Neuron (in vitro differentiated cells): Measurements from ENCODE around the gene STPG3.

Experiments
- H2AFZ ChIP-seq: one replicate; pipeline ENCODE4 v1.6.1; 2013; ENCODE audit warnings: low read depth, mild to moderate bottlenecking, inconsistent platforms, low read length, moderate library complexity
- H3K27me3 ChIP-seq: one replicate; pipeline ENCODE4 v1.6.1; 2013; ENCODE audit warnings: low read length; ENCODE audit not compliant: insufficient read depth
- H3K36me3 ChIP-seq: one replicate; pipeline ENCODE4 v1.6.1; 2013; ENCODE audit warnings: low read length; ENCODE audit not compliant: insufficient read depth
- H3K4me1 ChIP-seq: one replicate; pipeline ENCODE4 v1.6.1; 2013; ENCODE audit warnings: low read length; ENCODE audit not compliant: insufficient read depth
- H3K4me3 ChIP-seq: 2 replicates; pipeline ENCODE4 v1.5.1; 2013; ENCODE audit warnings: mild to moderate bottlenecking, low read length, moderate library complexity
- H3K9me3 ChIP-seq: one replicate; pipeline ENCODE4 v1.6.1; 2013; ENCODE audit warnings: low read length

The STPG3 gene

GRCh38 chr9:137251194-137251461 is at the start of gene STPG3:
Gene STPG3, plus strand, starts transcription at chr9:137251286. Its CDS starts 1 bp downstream, at chr9:137251287.
- H3K27me3 ChIP-seq = no peaks in the 10 kb centered on the region
- no peaks in the 10 kb centered on the region for H3K9me3 ChIP-seq
- H2AFZ ChIP-seq = no peak within 1 kb of the TSS
- peaks cover 1% of the 10 kb centered on the region for H3K36me3 ChIP-seq
- H3K4me1 ChIP-seq = peaks cover 41% of the 10 kb centered on the region
- H3K4me3 ChIP-seq = no peak within 1 kb of the TSS

GRCh38 chr9:137202966-137203365 is 48.1 kb upstream of the STPG3 start:
- H3K9me3 ChIP-seq = no peaks in the 10 kb centered on the region
- H3K36me3 ChIP-seq = no peaks in the 10 kb centered on the region
- H3K4me3 ChIP-seq = no peak overlapping the region
- H3K27me3 ChIP-seq = no peaks in the 10 kb centered on the region
- peaks cover 53% of the 10 kb centered on the region for H3K4me1 ChIP-seq
- no peak overlapping the region for H2AFZ ChIP-seq

DNA sequence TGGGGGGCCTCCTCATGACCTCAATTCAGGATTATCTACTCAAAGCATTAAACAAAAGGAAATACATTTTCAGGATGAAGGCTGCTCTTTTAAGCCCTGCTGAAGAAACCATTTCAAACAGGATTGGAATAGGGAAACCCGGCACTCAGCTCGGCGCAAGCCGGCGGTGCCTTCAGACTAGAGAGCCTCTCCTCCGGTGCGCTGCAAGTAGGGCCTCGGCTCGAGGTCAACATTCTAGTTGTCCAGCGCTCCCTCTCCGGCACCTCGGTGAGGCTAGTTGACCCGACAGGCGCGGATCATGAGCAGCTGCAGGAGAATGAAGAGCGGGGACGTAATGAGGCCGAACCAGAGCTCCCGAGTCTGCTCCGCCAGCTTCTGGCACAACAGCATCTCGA is 46.4 kb upstream of the STPG3 start:
- Histone ChIP-seq H3K4me1 (peaks cover 39% of the 10 kb centered on the region), H3K27me3 (no peaks in the 10 kb centered on the region), H3K36me3 (peaks cover 7% of the 10 kb centered on the region), H3K4me3 (peak overlapping the region; percentile 76), H2AFZ (no peak overlapping the region), H3K9me3 (no peaks in the 10 kb centered on the region)

DNA sequence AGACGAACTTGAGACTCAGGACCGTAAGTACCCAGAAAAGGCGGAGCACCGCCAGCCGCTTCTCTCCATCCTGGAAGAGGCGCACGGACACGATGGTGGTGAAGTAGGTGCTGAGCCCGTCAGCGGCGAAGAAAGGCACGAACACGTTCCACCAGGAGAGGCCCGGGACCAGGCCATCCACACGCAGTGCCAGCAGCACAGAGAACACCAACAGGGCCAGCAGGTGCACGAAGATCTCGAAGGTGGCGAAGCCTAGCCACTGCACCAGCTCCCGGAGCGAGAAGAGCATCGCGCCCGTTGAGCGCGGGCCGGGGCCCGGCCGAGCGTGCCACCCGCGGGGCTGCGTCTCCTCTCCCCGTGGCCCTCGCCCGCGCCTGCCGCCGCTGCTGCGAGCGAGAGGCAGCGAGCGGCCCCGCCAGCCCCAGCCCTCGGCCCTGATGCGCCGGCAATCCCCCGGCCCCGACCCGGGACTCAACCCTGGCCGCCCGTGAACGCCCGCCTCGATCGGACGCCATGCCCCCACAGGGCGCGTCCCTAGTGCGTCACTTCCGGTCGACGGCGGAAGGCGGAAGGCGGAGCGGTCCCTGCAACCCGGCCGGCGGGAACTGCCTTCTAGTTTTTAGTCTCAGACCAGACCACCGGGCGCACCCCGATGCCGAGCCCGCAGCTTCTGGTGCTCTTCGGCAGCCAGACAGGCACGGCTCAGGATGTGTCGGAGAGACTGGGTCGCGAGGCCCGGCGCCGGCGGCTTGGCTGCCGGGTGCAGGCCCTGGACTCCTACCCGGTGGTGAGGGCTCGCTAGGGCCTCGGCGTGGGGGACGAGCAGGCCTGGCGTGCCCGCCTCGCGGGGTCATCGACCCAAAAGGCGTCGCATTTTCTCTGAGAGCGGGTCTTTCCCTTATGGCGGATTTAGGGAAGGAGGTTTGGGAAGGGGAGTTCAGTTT is 45.7 kb upstream of the STPG3 start, which contains the start of the genes NDOR1 and TMEM203:
Gene NDOR1 (plus strand): TSS at position 575 of the 944 bp plus-strand sequence. CDS start 78 bp downstream, at position 653.
Gene TMEM203 (minus strand): TSS at position 523 of the 944 bp plus-strand sequence. CDS start 234 bp downstream, at position 289.
- H3K4me1 ChIP-seq = peaks cover 39% of the 10 kb centered on the region
- H3K9me3 ChIP-seq = no peaks in the 10 kb centered on the region
- peak within 1 kb of the TSS; percentile 76 for H3K4me3 ChIP-seq
- no peaks in the 10 kb centered on the region for H3K27me3 ChIP-seq
- H3K36me3 ChIP-seq = peaks cover 12% of the 10 kb centered on the region
- peak within 1 kb of the TSS; percentile 49 for H2AFZ ChIP-seq

- peaks cover 12% of the 10 kb centered on the region for H3K36me3 ChIP-seq
- no peaks in the 10 kb centered on the region for H3K9me3 ChIP-seq
- H3K27me3 ChIP-seq = no peaks in the 10 kb centered on the region
- peak overlapping the region; percentile 76 for H3K4me3 ChIP-seq
- H2AFZ ChIP-seq = no peak overlapping the region
- H3K4me1 ChIP-seq = peaks cover 32% of the 10 kb centered on the region
These were observed 44.5 kb upstream of the STPG3 start for GRCh38 chr9:137206602-137207001.

DNA sequence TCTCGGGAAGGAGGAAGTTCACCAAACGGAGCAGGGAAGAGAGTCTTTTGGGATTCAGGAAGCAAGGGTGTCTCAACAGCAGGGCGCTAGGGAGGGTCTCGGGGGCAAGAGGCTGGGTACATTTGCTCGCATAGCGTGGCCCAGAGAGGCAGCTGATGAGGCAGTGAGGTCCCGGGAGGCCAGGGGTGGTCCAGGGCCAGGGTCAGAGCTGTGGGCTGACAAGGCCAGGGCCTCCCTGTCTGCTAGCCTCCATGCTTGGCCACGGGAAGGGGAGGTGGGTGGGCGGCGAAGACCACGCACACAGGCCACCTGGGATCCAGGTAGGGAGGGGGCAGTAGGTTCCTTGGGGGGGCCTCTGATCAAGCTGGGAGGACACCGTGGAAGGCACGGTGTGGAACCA is 39.6 kb upstream of the STPG3 start:
- Histone ChIP-seq H3K4me3 (no peak overlapping the region), H3K27me3 (no peaks in the 10 kb centered on the region), H2AFZ (no peak overlapping the region), H3K4me1 (peaks cover 5% of the 10 kb centered on the region), H3K9me3 (no peaks in the 10 kb centered on the region), H3K36me3 (peaks cover 37% of the 10 kb centered on the region)

GRCh38 chr9:137212520-137212919 is 38.6 kb upstream of the STPG3 start:
- Histone ChIP-seq H3K4me1 (no peaks in the 10 kb centered on the region), H3K36me3 (peaks cover 41% of the 10 kb centered on the region), H3K4me3 (no peak overlapping the region), H3K9me3 (no peaks in the 10 kb centered on the region), H2AFZ (no peak overlapping the region), H3K27me3 (no peaks in the 10 kb centered on the region)

DNA sequence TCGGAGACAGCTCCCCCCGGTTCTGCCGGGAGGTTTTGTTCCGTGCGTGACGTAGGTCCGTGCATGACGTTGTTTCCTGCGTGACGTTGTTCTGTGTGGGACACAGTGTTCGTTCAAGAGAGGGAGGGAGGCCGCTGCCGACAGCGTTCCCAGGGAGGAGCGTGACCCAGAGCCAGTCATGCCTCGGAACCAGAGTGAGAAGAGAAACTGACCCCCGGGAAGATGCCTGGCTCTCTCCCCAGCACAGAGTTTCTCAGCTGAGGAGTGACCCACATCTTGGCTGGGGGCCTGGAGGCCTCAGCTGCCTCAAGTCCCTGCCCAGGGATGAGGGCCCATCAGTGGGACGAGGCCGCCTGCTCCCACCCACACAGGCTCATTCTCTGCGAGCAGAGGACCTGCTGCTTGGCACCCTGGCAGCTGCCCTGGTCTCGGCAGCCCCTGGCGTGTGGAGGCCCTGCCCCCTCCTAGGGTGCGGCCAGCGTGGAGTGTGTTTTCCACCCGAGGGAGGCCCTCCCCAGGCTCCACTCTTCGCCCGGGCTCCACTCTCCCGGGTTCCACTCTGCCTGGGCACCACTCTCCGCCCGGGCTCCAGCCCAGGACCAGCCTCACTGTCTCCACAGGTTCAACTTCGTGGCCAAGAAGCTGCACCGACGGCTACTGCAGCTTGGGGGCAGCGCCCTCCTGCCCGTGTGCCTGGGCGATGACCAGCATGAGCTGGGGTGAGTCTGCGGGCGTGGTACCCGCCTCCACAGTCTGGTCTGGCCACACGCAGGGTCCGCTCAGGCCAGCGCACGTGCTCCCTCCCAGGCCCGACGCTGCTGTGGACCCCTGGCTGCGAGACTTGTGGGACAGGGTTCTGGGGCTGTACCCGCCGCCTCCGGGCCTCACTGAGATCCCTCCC is 37.7 kb upstream of the STPG3 start:
- Histone ChIP-seq H3K4me3 (no peak overlapping the region), H3K4me1 (no peaks in the 10 kb centered on the region), H2AFZ (no peak overlapping the region), H3K9me3 (no peaks in the 10 kb centered on the region), H3K36me3 (peaks cover 41% of the 10 kb centered on the region), H3K27me3 (no peaks in the 10 kb centered on the region)

- no peak overlapping the region for H3K4me3 ChIP-seq
- H3K36me3 ChIP-seq = peaks cover 34% of the 10 kb centered on the region
- no peaks in the 10 kb centered on the region for H3K4me1 ChIP-seq
- H3K9me3 ChIP-seq = no peaks in the 10 kb centered on the region
- H3K27me3 ChIP-seq = no peaks in the 10 kb centered on the region
- H2AFZ ChIP-seq = no peak overlapping the region
These were observed 36.5 kb upstream of the STPG3 start for GRCh38 chr9:137214620-137215019.

DNA sequence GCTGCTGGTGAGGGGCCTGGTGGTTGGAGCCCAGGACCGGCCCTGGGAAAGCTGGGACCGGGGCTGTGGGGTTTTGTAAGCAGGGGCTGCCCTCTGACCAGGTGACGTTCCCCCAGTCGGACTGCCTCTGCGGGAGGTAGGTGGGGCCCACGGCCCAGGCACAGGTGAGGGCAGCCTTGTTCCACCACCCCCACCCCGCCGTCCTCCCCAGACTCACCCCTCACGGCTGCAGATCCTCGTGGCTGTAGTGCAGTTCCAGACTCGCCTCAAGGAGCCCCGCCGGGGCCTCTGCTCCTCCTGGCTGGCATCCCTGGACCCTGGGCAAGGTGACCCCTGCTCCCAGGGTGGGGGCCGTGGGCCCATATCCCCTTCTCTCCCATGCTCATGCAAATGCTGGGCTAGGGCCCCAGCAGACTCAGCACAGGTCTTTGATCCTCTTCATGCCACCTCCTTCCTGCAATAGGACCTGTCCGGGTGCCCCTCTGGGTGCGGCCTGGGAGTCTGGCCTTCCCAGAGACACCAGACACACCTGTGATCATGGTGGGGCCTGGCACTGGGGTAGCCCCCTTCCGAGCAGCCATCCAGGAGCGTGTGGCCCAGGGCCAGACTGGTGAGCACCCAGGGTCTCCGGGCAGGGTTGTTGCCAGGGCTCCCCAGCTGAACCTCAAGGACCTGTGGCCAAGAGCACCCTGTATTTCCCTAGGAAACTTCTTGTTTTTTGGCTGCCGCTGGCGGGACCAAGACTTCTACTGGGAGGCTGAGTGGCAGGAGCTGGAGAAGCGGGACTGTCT is 35.7 kb upstream of the STPG3 start:
- no peaks in the 10 kb centered on the region for H3K9me3 ChIP-seq
- H3K36me3 ChIP-seq = peaks cover 29% of the 10 kb centered on the region
- H3K27me3 ChIP-seq = no peaks in the 10 kb centered on the region
- no peak overlapping the region for H3K4me3 ChIP-seq
- H3K4me1 ChIP-seq = no peaks in the 10 kb centered on the region
- no peak overlapping the region for H2AFZ ChIP-seq

GRCh38 chr9:137216188-137216965 is 34.7 kb upstream of the STPG3 start:
- Histone ChIP-seq H3K27me3 (no peaks in the 10 kb centered on the region), H3K36me3 (peaks cover 29% of the 10 kb centered on the region), H3K4me3 (no peak overlapping the region), H2AFZ (no peak overlapping the region), H3K9me3 (no peaks in the 10 kb centered on the region), H3K4me1 (no peaks in the 10 kb centered on the region)
